Activated CD8-positive, alpha-beta T cell treated with anti-CD3 and anti-CD28 coated beads, Interleukin-2, amount 10 ng/mL, durations not matched to agents 7 days and 5 days (primary cell): ENCODE measurements around the gene ARL17B. TPM values are rescaled to one million over a fixed set of nuclear protein-coding genes. Genes with fewer than 3 reads are reported as not detected.
"Not testable (repeated sequence)": the region's sequence is repeated elsewhere in the genome, so short reads cannot be mapped to it uniquely, and the experiment has no call there.

Experiments used
- ATAC-seq: fragments of 150-1000 bp; cut with Tn5 transposase; one replicate; pipeline ENCODE4 v1.10.0; 2021; ENCODE audit warnings: moderate library complexity
- CTCF ChIA-PET: fragments of 350-600 bp; sonication (Branson Sonifier 250); formaldehyde crosslinking; loops from one replicate; lab custom pipeline; 2021; ENCODE audit warnings: antibody characterized with exemption; lab: Charles Lee
- POLR2A ChIA-PET: fragments of 350-600 bp; sonication (Branson Sonifier 250); formaldehyde crosslinking; loops from one replicate; lab custom pipeline; 2021; ENCODE audit warnings: antibody characterized with exemption; lab: Charles Lee
- DNase-seq: peaks from one replicate; pipeline ENCODE4 v3.0.0-alpha.2; 2020
- H3K27ac Mint-ChIP-seq: one replicate; pipeline ENCODE4 v1.8.0; 2021; ENCODE audit warnings: mild to moderate bottlenecking, mixed read lengths
- H3K27me3 Mint-ChIP-seq: one replicate; pipeline ENCODE4 v1.8.0; 2021; ENCODE audit warnings: low read depth, mixed read lengths
- H3K36me3 Mint-ChIP-seq: one replicate; pipeline ENCODE4 v1.8.0; 2021; ENCODE audit warnings: low read depth, mixed read lengths
- H3K4me1 Mint-ChIP-seq: one replicate; pipeline ENCODE4 v1.8.0; 2021; ENCODE audit warnings: low read depth, mixed read lengths
- H3K4me3 Mint-ChIP-seq: one replicate; pipeline ENCODE4 v1.8.0; 2021; ENCODE audit warnings: mild to moderate bottlenecking, mixed read lengths
- H3K9me3 Mint-ChIP-seq: one replicate; pipeline ENCODE4 v1.8.0; 2022; ENCODE audit warnings: mixed read lengths; ENCODE audit not compliant: insufficient read depth
- total RNA-seq, 2 experiments: library from RNA; stranded (reverse); gene quantifications; one replicate each; pipeline ENCODE4 v1.2.3, GENCODE V29; 2021

The ARL17B gene
- total RNA-seq, 2 experiments from 2014 or later = 39.5 to 46.8 TPM

DNA sequence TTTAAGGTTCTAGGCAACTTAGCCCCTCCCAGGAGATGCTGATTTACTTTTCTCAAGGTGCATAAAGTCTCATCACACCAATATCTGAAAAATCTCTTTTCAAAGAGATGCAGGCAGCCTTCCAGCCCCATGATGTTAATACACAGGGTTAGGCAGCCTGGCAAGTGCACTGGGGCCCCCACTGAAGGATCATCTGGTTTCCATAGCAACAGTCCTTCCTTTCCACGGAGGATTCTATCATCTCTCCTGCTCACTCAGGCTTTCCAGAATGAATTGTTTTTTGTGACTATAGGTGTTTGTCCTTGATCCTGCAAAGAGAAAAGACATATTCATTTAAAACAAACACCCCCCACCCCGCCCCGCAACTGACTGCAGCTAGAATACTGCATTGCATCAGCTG, 6.0 kb upstream of the ARL17B start:
- CTCF ChIA-PET, H3K27me3 Mint-ChIP-seq, POLR2A ChIA-PET, H3K27ac Mint-ChIP-seq, H3K4me3 Mint-ChIP-seq, H3K4me1 Mint-ChIP-seq, DNase-seq, H3K36me3 Mint-ChIP-seq, H3K9me3 Mint-ChIP-seq, ATAC-seq: not testable (repeated sequence)

DNA sequence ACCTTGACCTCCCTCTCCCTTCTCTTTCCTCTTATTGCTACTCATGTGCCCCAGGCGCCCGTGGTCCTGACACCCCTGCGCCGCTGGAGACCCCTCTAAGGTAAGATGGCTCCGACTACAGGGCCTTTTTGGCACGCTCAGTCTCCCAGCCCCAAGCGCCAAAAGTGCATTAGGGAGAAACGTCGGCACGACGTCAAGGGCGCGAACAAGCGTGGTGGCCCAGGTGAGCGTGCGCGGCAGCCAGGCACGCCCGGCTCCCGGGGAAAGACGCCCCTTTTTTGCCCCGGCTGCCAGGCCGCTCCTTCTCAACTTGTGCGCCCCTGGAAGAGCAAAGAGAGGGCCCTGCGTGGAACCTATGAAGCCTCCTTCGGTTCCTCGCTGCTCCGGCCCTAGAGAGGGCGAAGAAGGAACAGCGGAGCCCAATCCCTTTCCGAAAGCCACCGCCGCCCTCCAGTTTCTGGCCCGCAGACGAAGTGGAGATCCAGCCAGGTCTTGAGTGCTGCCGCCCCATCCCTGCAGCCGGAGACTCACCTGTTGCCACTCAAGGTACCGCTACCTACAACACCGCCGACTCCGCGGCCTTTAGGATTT, 326 bp downstream of the ARL17B start:
- H3K27me3 Mint-ChIP-seq, DNase-seq, H3K27ac Mint-ChIP-seq, H3K4me3 Mint-ChIP-seq, POLR2A ChIA-PET, H3K36me3 Mint-ChIP-seq, CTCF ChIA-PET, H3K9me3 Mint-ChIP-seq, H3K4me1 Mint-ChIP-seq: not testable (repeated sequence)
- peak; percentile 53 for ATAC-seq

DNA sequence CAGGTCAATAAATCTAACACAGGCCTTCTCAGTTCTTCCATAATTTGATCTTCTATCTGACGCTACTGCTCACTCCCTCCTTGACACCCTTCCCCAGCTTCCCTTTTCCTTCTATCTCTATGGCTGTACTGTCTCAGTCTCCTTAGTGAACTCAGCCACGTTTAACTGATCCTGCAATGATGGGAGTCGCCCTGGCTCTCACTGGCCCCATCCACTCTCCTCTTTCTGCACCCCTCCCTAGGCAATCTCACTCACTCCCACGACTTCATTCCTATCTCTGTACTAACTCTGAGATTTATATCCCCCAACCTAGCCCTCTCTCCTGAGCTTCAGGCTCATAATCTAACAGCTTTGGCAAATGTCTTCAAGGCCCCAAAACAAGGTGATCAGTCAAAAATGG, 7.7 kb downstream of the ARL17B start:
- not testable (repeated sequence) for H3K27ac Mint-ChIP-seq

DNA sequence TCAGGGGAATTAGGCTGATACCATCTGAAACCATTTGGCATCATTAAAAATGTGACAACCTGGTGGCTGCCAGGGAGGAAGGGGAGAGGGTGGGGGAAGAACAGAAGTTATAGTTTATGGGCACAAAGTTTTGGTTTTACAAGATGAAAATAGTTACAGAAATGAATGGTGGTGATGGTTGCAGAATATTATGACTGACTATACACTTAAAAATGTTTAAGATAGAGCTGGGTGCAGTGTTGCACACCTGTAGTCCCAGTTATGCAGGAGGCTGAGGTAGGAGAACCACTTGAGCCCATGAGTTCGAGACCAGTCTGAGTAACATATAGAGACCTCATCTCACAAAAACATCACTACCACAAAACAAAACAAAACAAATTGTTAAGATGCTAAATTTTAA, 12.5 kb downstream of the ARL17B start:
- H3K27ac Mint-ChIP-seq, H3K27me3 Mint-ChIP-seq, H3K36me3 Mint-ChIP-seq, H3K9me3 Mint-ChIP-seq, ATAC-seq, DNase-seq, H3K4me1 Mint-ChIP-seq, H3K4me3 Mint-ChIP-seq, CTCF ChIA-PET, POLR2A ChIA-PET: not testable (repeated sequence)

More for the DNA sequence above, 7.7 kb downstream of the ARL17B start:
- DNase-seq, H3K4me1 Mint-ChIP-seq, H3K9me3 Mint-ChIP-seq, H3K4me3 Mint-ChIP-seq, H3K27me3 Mint-ChIP-seq, ATAC-seq, POLR2A ChIA-PET, CTCF ChIA-PET, H3K36me3 Mint-ChIP-seq: not testable (repeated sequence)

DNA sequence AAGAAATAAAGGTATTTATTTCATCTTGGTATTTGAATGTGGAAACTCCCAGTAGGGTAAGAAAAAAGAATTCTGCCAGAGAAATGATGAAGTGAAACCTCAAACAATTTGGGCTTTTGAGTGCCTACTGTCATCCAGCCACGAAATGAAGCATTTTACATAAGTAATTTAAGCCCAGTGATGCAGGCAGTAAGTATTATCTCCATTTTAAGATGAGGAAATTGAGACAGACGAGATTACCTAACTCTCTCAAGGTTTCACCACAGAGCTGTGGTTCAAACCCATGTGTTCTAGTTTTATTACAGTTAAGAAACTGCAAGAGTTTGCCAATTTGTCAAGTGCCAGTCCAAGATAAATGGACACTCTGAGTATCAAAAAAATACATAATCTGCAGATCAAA, 13.2 kb downstream of the ARL17B start:
- peak; percentile 65 for ATAC-seq
- H3K4me1 Mint-ChIP-seq, POLR2A ChIA-PET, DNase-seq, H3K27me3 Mint-ChIP-seq, H3K9me3 Mint-ChIP-seq, H3K27ac Mint-ChIP-seq, H3K36me3 Mint-ChIP-seq, CTCF ChIA-PET, H3K4me3 Mint-ChIP-seq: not testable (repeated sequence)

DNA sequence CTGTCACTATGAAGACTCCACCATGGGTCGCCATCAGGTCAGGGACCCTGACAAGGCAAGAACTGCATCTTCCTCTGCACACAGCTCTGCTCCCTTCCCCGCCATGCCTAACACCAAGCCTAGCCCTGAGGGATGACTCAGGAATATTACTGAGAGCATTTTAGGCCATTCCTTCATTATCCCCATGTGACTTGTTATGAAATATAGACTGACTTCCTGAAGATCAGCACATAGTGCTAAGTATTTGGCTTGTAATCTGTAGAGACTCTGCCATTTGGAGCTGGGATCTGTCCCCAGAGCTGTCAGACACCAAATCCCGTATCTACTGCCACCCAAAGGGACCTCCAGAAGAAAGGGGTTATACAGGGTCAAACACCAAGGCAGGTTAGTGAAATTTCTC, 19.4 kb downstream of the ARL17B start:
- H3K4me1 Mint-ChIP-seq, H3K27me3 Mint-ChIP-seq, DNase-seq, ATAC-seq, H3K9me3 Mint-ChIP-seq, H3K36me3 Mint-ChIP-seq, CTCF ChIA-PET, POLR2A ChIA-PET, H3K4me3 Mint-ChIP-seq, H3K27ac Mint-ChIP-seq: not testable (repeated sequence)

DNA sequence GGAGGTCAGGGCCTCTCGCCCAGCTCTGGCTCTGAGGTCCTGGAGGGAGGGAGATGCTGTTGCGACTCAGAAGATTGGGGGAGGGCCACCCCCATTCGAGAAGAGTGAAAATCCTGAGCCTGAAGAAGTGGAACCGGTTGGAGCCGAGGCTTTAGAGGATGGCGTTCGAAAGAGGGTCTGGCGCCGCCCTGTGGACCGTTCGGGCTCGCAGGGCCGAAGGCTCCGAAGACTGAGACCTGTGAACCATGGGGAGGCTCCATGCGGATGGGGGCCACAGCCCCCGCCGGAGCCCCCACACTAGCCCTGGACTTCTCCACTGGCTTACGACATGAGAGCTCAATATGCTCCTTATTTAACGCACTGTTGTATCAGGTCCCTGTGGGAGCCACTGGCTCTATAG, 20.3 kb downstream of the ARL17B start:
- H3K36me3 Mint-ChIP-seq, H3K27me3 Mint-ChIP-seq, H3K4me3 Mint-ChIP-seq, H3K4me1 Mint-ChIP-seq, POLR2A ChIA-PET, H3K27ac Mint-ChIP-seq, ATAC-seq, DNase-seq, H3K9me3 Mint-ChIP-seq, CTCF ChIA-PET: not testable (repeated sequence)

DNA sequence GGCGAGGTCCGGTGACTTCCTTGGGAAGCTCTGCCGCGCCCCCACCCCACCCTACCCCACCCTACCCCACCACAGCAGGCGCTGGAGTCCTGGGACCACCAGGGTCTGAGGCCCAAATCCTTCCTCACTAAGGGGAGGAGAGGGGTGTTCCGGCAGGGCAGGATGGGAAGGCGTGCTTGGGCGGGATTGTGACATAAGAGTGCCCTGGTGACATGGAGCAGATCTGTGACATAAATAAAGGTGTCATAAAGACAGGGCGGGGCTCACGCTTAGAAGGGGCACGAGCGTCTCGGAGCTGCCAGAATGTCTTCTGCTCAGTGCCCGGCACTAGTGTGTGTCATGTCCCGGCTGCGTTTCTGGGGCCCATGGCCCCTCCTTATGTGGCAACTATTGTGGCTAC, 66.7 kb downstream of the ARL17B start, which contains the start of gene LRRC37A:
LRRC37A (plus strand) TSS at position 301 of the 400 bp plus-strand sequence; CDS start at position 304, 3 bp downstream.
- H3K9me3 Mint-ChIP-seq, H3K4me3 Mint-ChIP-seq, H3K4me1 Mint-ChIP-seq, H3K27ac Mint-ChIP-seq, H3K36me3 Mint-ChIP-seq, CTCF ChIA-PET, POLR2A ChIA-PET, H3K27me3 Mint-ChIP-seq, ATAC-seq, DNase-seq: not testable (repeated sequence)

DNA sequence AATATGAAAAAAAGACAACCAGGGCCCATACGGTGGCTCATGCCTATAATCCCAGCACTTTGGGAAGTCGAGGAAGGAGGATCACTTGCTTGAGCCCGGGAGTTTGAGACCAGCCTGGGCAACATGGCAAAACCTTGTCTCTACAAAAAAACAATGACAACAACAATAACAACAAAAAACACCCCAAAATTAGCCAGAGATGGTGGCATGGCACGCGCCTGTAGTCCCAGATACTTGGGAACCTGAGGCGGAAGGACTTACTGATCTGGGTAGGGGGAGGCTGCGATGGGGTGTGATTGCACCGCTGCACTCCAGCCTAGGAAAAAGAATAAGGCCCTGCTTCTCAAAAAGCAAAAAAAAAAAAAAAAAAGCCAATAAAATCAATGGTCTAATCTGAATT, 69.9 kb downstream of the ARL17B start:
- H3K36me3 Mint-ChIP-seq, DNase-seq, H3K27me3 Mint-ChIP-seq, CTCF ChIA-PET, H3K9me3 Mint-ChIP-seq, ATAC-seq, H3K4me3 Mint-ChIP-seq, POLR2A ChIA-PET: not testable (repeated sequence)
- Mint-ChIP-seq H3K27ac (peak overlapping the region; percentile 28), H3K4me1 (peaks cover 15% of the 10 kb centered on the region)

DNA sequence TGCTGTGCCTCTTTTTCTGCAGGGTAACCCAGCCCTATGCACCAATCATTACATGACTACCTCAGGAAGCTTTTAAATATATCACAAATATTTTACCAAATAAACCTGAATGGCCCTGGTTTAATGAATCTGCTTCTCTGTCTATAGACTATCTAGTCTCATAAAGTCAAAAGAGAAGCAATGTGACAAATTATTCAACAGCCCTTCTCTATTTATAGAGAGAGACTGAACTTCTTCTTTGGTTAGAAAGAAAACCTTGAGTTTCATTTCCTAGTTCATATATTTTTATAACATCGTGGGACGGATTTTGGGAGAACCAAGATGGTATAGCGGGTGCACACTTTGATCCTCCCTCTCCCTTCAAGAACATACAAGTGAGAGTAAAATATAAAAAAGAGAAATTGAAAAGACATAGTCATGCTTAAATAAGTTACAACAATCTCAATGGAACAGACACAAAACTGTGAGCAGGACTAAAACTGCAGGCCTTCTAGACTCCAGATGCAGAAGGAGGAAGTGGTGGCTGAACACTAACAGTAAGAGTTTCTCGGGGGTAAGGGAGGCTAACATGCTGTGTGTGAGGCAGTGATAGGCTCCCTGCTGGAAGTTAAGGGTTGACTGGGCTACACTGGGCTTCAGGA, 70.5 kb downstream of the ARL17B start:
- ATAC-seq, CTCF ChIA-PET, H3K4me3 Mint-ChIP-seq, H3K36me3 Mint-ChIP-seq, DNase-seq, H3K27me3 Mint-ChIP-seq, POLR2A ChIA-PET, H3K9me3 Mint-ChIP-seq: not testable (repeated sequence)
- Mint-ChIP-seq H3K4me1 (peaks cover 15% of the 10 kb centered on the region), H3K27ac (peak overlapping the region; percentile 28)

DNA sequence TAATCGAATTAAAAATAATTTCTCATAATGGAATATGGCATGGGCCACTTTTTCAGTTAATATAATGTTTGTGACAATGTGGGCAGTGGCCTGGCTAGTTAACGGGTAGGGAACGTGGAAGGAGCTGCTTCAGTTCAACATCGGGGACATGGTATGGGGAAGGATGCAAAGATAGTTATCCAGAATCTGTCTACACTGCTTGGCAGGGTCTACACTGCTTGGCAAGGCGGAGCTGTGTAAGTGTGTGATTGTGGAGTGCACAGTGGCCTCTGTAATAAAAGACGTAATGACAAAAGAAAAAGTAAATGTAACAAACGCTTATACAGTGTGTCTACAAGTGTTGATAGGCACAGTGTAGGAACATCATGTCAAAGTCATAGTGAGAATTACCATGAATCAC, 74.0 kb downstream of the ARL17B start:
- H3K4me1 Mint-ChIP-seq = peaks cover 17% of the 10 kb centered on the region
- H3K9me3 Mint-ChIP-seq, CTCF ChIA-PET, H3K36me3 Mint-ChIP-seq, H3K27me3 Mint-ChIP-seq, POLR2A ChIA-PET, H3K27ac Mint-ChIP-seq, H3K4me3 Mint-ChIP-seq, ATAC-seq, DNase-seq: not testable (repeated sequence)

DNA sequence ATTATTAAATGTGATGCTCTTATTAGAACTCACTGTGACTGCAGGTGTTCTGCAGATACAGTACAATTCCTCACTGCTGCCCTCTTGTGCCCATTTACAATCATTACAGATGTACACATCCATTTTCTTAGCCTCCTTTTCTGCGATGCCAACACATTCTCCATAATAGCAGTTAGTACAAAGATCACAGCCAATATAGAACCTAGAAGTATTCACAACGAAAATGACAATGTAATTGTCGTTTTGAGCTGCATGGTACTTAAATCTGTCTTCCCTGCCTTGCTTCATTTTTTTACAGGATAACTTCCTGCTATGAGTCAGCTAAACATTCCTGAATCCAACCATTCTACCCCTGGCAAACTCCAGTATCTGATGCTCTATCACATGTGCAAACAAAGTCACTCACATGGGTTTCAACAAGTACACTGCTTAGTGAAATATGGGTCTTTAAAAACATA, 74.8 kb downstream of the ARL17B start:
- H3K27ac Mint-ChIP-seq, H3K9me3 Mint-ChIP-seq, H3K4me3 Mint-ChIP-seq, POLR2A ChIA-PET, H3K27me3 Mint-ChIP-seq, H3K36me3 Mint-ChIP-seq: not testable (repeated sequence)
- CTCF ChIA-PET = interaction anchor here (0.7 to 1.2 kb wide), 4 partner anchors 15 to 283 kb away, joined by 3 to 6 read pairs (median 4); no protein-coding TSS in a partner anchor
- peak; percentile 83 for DNase-seq
- H3K4me1 Mint-ChIP-seq = peaks cover 17% of the 10 kb centered on the region
- ATAC-seq = peak; percentile 76
